OCI-LY7 (cell line): ENCODE measurements around the gene PGRMC2. TPM values are rescaled to one million over a fixed set of nuclear protein-coding genes. Genes with fewer than 3 reads are reported as not detected.

Source experiments
- BruUV-seq: library from RNA; stranded (reverse); fragments of 400-500 nt; replicated peaks from 2 replicates; lab custom pipeline; 2021; lab: Mats Ljungman, UMichigan
- CTCF ChIA-PET: fragments of 300-600 bp; sonication (Branson Sonifier 250); formaldehyde crosslinking; loops from one replicate; lab custom pipeline; 2022; ENCODE audit warnings: antibody characterized with exemption; ENCODE audit not compliant: unreplicated experiment; lab: Charles Lee
- POLR2A ChIA-PET: fragments of 300-600 bp; sonication (Branson Sonifier 250); formaldehyde crosslinking; loops from one replicate; lab custom pipeline; 2022; ENCODE audit warnings: antibody characterized with exemption; lab: Charles Lee
- DNase-seq: peaks from one replicate; pipeline ENCODE4 v3.0.0-alpha.2; 2015; ENCODE audit warnings: low spot score
- H2AFZ ChIP-seq: fragments of 200-600 bp; sonication (generic), shearing (Covaris generic); 2 replicates; pipeline ENCODE4 v1.6.1; 2014; ENCODE audit warnings: mild to moderate bottlenecking, antibody characterized with exemption, low read length, moderate library complexity
- H3K27ac ChIP-seq: fragments of 200-600 bp; sonication (generic); 2 replicates; pipeline ENCODE4 v1.5.1; 2014; ENCODE audit warnings: mixed run types, low read depth, mild to moderate bottlenecking, moderate library complexity, low read length, inconsistent platforms; ENCODE audit not compliant: poor library complexity, severe bottlenecking
- H3K36me3 ChIP-seq: fragments of 200-600 bp; sonication (generic); 2 replicates; pipeline ENCODE4 v1.6.1; 2014; ENCODE audit warnings: mild to moderate bottlenecking, antibody characterized with exemption, low read length, moderate library complexity, mixed read lengths; ENCODE audit not compliant: insufficient read depth
- H3K4me1 ChIP-seq: fragments of 200-600 bp; sonication (generic); 2 replicates; pipeline ENCODE4 v1.5.1; 2014; ENCODE audit warnings: mild to moderate bottlenecking, low read length; ENCODE audit not compliant: insufficient read depth, poor library complexity, severe bottlenecking
- H3K4me2 ChIP-seq: fragments of 200-600 bp; sonication (generic); 2 replicates; pipeline ENCODE4 v1.6.1; 2014; ENCODE audit warnings: mild to moderate bottlenecking, low read length
- H3K4me3 ChIP-seq: fragments of 200-600 bp; sonication (generic); 2 replicates; pipeline ENCODE4 v1.5.1; 2014; ENCODE audit warnings: mild to moderate bottlenecking, low read depth, low read length; ENCODE audit not compliant: poor library complexity, severe bottlenecking
- H3K79me2 ChIP-seq: fragments of 200-600 bp; sonication (generic); 2 replicates; pipeline ENCODE4 v1.6.1; 2016; ENCODE audit warnings: low read depth, mild to moderate bottlenecking, low read length, moderate library complexity, mixed read lengths; ENCODE audit not compliant: insufficient read depth
- H3K9me2 ChIP-seq: fragments of 200-600 bp; sonication (generic); 2 replicates; pipeline ENCODE4 v1.6.1; 2016; ENCODE audit warnings: mild to moderate bottlenecking, low read length, mixed read lengths; ENCODE audit not compliant: insufficient read depth
- H3K9me3 ChIP-seq: fragments of 200-600 bp; sonication (generic); 2 replicates; pipeline ENCODE4 v1.6.1; 2014; ENCODE audit warnings: mild to moderate bottlenecking, mixed run types, low read length, mixed read lengths
- H4K20me1 ChIP-seq: fragments of 200-600 bp; sonication (generic); 2 replicates; pipeline ENCODE4 v1.6.1; 2014; ENCODE audit warnings: mild to moderate bottlenecking, antibody characterized with exemption, low read length, moderate library complexity, mixed read lengths; ENCODE audit not compliant: insufficient read depth
- CTCF ChIP-seq: fragments of 200-600 bp; sonication (generic); conservative IDR thresholded peaks from 2 replicates; pipeline ENCODE4 v1.5.1; 2014; ENCODE audit warnings: mild to moderate bottlenecking, antibody characterized with exemption, low read length, moderate library complexity, mixed read lengths
- EZH2phosphoT487 ChIP-seq: fragments of 200-600 bp; sonication (generic); IDR thresholded peaks from 2 replicates; pipeline ENCODE4 v1.6.1; 2018; ENCODE audit warnings: low read depth, borderline replicate concordance, mild to moderate bottlenecking, mixed run types, antibody characterized with exemption, low read length, moderate library complexity, mixed read lengths
- intact Hi-C: fragments of 100-400 bp; cut with micrococcal nuclease; formaldehyde crosslinking; loops from one replicate; pipeline ENCODE4 v1.10.0; 2022; ENCODE audit not compliant: unreplicated experiment
- total RNA-seq, 2 experiments: library from RNA; depleted of rRNA in 1 of 2; stranded (reverse); fragments of >200 nt in 1 of 2; shearing (Covaris generic) in 1 of 2; gene quantifications; 2 replicates each; pipeline ENCODE4 v1.2.3, GENCODE V29; 2014 to 2022

PGRMC2 gene
- total RNA-seq, 2 experiments from 2014 or later, result 10.5 to 45.3 TPM

- Histone ChIP-seq H3K79me2 (no peaks in the 10 kb centered on the region), H3K9me3 (no peaks in the 10 kb centered on the region), H3K4me2 (no peak overlapping the region), H3K4me1 (no peaks in the 10 kb centered on the region), H2AFZ (no peak overlapping the region), H3K27ac (no peak overlapping the region), H3K4me3 (no peak overlapping the region), H3K36me3 (0 out of 2 replicates have a peak, but pooled peaks cover 5% of the 10 kb centered on the region), H3K9me2 (no peaks in the 10 kb centered on the region), H4K20me1 (no peaks in the 10 kb centered on the region)
- CTCF ChIA-PET, result interaction anchor here (1.0 kb wide), 1 partner anchor 8 kb away, joined by 6 read pairs; no protein-coding TSS in a partner anchor
- no peak for DNase-seq
- no TSS peak for BruUV-seq
- intact Hi-C loops, result no loop called here
- POLR2A ChIA-PET, result interaction anchor here (0.6 kb wide), 1 partner anchor 398 kb away, joined by 3 read pairs; no protein-coding TSS in a partner anchor
- TF ChIP-seq CTCF (no peak), EZH2phosphoT487 (no peak)
Measured at GRCh38 chr4:128303405-128303785, 15.8 kb upstream of the PGRMC2 start.

- DNase-seq, result no peak
- Histone ChIP-seq H3K4me3 (no peak overlapping the region), H3K79me2 (no peaks in the 10 kb centered on the region), H3K4me2 (no peak overlapping the region), H2AFZ (no peak overlapping the region), H3K9me3 (no peaks in the 10 kb centered on the region), H3K27ac (no peak overlapping the region), H4K20me1 (no peaks in the 10 kb centered on the region), H3K36me3 (0 out of 2 replicates have a peak, but pooled peaks cover 5% of the 10 kb centered on the region), H3K9me2 (no peaks in the 10 kb centered on the region), H3K4me1 (no peaks in the 10 kb centered on the region)
- intact Hi-C loops, result no loop called here
- no TSS peak for BruUV-seq
- TF ChIP-seq EZH2phosphoT487, result no peak
- no peak for TF ChIP-seq CTCF
- ChIA-PET CTCF (no interaction called here), POLR2A (interaction anchor here (1.0 kb wide), 1 partner anchor 13 kb away, joined by 5 read pairs; no protein-coding TSS in a partner anchor)
Measured at GRCh38 chr4:128301979-128302378, 14.4 kb upstream of the PGRMC2 start.

GRCh38 chr4:128299848-128300247, 12.2 kb upstream of the PGRMC2 start:
- intact Hi-C loops, result no loop called here
- CTCF ChIA-PET, result no interaction called here
- 0 out of 2 replicates have a peak, but pooled peaks cover 5% of the 10 kb centered on the region for H3K36me3 ChIP-seq
- H3K4me3 ChIP-seq, result no peak overlapping the region
- no peaks in the 10 kb centered on the region for H3K9me2 ChIP-seq
- H3K79me2 ChIP-seq, result no peaks in the 10 kb centered on the region
- no peak for DNase-seq
- H3K4me2 ChIP-seq, result no peak overlapping the region
- no TSS peak for BruUV-seq
- no peaks in the 10 kb centered on the region for H4K20me1 ChIP-seq
- no peaks in the 10 kb centered on the region for H3K9me3 ChIP-seq
- H3K27ac ChIP-seq, result no peak overlapping the region
- POLR2A ChIA-PET, result interaction anchor here (0.6 kb wide), 1 partner anchor 214 kb away, joined by 4 read pairs; no protein-coding TSS in a partner anchor
- H3K4me1 ChIP-seq, result no peaks in the 10 kb centered on the region
- no peak for TF ChIP-seq CTCF
- no peak for TF ChIP-seq EZH2phosphoT487
- no peak overlapping the region for H2AFZ ChIP-seq
